ENCODE results near the gene PQBP1. TPM values are rescaled to one million over a fixed set of nuclear protein-coding genes. Genes with fewer than 3 reads are reported as not detected.
A peak's percentile ranks its signal among the peaks of the same experiment; 100 is the strongest.

The PQBP1 gene
- total RNA-seq, 1 donor from 2014 or later: 77.9 TPM

GRCh38 chrX:48917139-48918001 is 19.6 kb downstream of the PQBP1 start:
- peaks cover 17% of the 10 kb centered on the region for H3K4me1 Mint-ChIP-seq (ENCODE audit: unreplicated experiment)
- H3K36me3 Mint-ChIP-seq: no peaks in the 10 kb centered on the region
- peak overlapping the region; percentile 88 for H3K4me3 Mint-ChIP-seq
- peak overlapping the region; percentile 91 for H3K27ac Mint-ChIP-seq
- DNase-seq (ENCODE audit: extremely low spot score, unreplicated experiment): peak; percentile 85
- no peaks in the 10 kb centered on the region for H3K9me3 Mint-ChIP-seq
- TF ChIP-seq CTCF (conservative IDR thresholded peaks at IDR 0.05): peak; percentile 91
- H3K27me3 Mint-ChIP-seq: no peaks in the 10 kb centered on the region

- DNase-seq (ENCODE audit: extremely low spot score, unreplicated experiment): no peak
- H3K4me3 Mint-ChIP-seq: peak overlapping the region; percentile 88
- no peaks in the 10 kb centered on the region for H3K36me3 Mint-ChIP-seq
- peaks cover 17% of the 10 kb centered on the region for H3K4me1 Mint-ChIP-seq (ENCODE audit: unreplicated experiment)
- peak overlapping the region; percentile 91 for H3K27ac Mint-ChIP-seq
- no peaks in the 10 kb centered on the region for H3K27me3 Mint-ChIP-seq
- no peaks in the 10 kb centered on the region for H3K9me3 Mint-ChIP-seq
- TF ChIP-seq CTCF (conservative IDR thresholded peaks at IDR 0.05): no peak
Observed at GRCh38 chrX:48918301-48918642, 20.5 kb downstream of the PQBP1 start.

GRCh38 chrX:48918643-48919340 is 21.1 kb downstream of the PQBP1 start, which contains the start of gene PIM2:
PIM2 (minus strand) TSS chrX:48919024; CDS start chrX:48918834, 190 bp downstream.
- H3K27me3 Mint-ChIP-seq: no peaks in the 10 kb centered on the region

GRCh38 chrX:48919360-48919841 is 21.7 kb downstream of the PQBP1 start:
- Mint-ChIP-seq H3K36me3 (peaks cover 3% of the 10 kb centered on the region), H3K27ac (peak overlapping the region; percentile 88), H3K4me1 (ENCODE audit: unreplicated experiment) (peaks cover 17% of the 10 kb centered on the region), H3K27me3 (no peaks in the 10 kb centered on the region), H3K9me3 (no peaks in the 10 kb centered on the region), H3K4me3 (peak overlapping the region; percentile 88)
- DNase-seq (ENCODE audit: extremely low spot score, unreplicated experiment): no peak
- TF ChIP-seq CTCF (conservative IDR thresholded peaks at IDR 0.05): no peak

More at GRCh38 chrX:48918643-48919340, 21.1 kb downstream of the PQBP1 start, which contains the start of gene PIM2:
- Mint-ChIP-seq H3K4me3 (peak within 1 kb of the TSS; percentile 88), H3K9me3 (no peaks in the 10 kb centered on the region), H3K4me1 (ENCODE audit: unreplicated experiment) (peaks cover 17% of the 10 kb centered on the region), H3K36me3 (no peaks in the 10 kb centered on the region), H3K27ac (peak within 1 kb of the TSS; percentile 91)
- DNase-seq (ENCODE audit: extremely low spot score, unreplicated experiment): peak; percentile 86
- TF ChIP-seq CTCF (conservative IDR thresholded peaks at IDR 0.05): no peak

GRCh38 chrX:48919947-48920717 is 22.4 kb downstream of the PQBP1 start:
- no peaks in the 10 kb centered on the region for H3K27me3 Mint-ChIP-seq
- H3K9me3 Mint-ChIP-seq: no peaks in the 10 kb centered on the region
- TF ChIP-seq CTCF (conservative IDR thresholded peaks at IDR 0.05): no peak
- H3K36me3 Mint-ChIP-seq: peaks cover 4% of the 10 kb centered on the region
- H3K27ac Mint-ChIP-seq: peak overlapping the region; percentile 88
- H3K4me1 Mint-ChIP-seq (ENCODE audit: unreplicated experiment): peaks cover 17% of the 10 kb centered on the region
- peak overlapping the region; percentile 88 for H3K4me3 Mint-ChIP-seq
- no peak for DNase-seq (ENCODE audit: extremely low spot score, unreplicated experiment)
